Cardiac septum (tissue), 1 donor: ENCODE results near the gene CHRND. TPM values are rescaled to one million over a fixed set of nuclear protein-coding genes. Genes with fewer than 3 reads are reported as not detected.

Experiments
- total RNA-seq: library from RNA; stranded (reverse); fragmentation: NEBNext Ultra II Directional; extraction: Animal tissue kit (Norgen Biotek cat#: 25700); gene quantifications from one replicate; pipeline ENCODE4 v1.2.1, GENCODE V29; 2021
- donor health status: DM: no; HTN: no; CAD: no.

Gene CHRND
- total RNA-seq, 1 donor from 2014 or later = 0.11 TPM

Other genes with a start within 250 kb of the CHRND start
- gene ALPP, start 147.4 kb upstream of the CHRND start, total RNA-seq = not detected
- gene ALPG, start 119.3 kb upstream of the CHRND start, total RNA-seq = not detected
- gene ALPI, start 70.0 kb upstream of the CHRND start, total RNA-seq = not detected
- 0.27 TPM for gene ECEL1, start 38.3 kb upstream of the CHRND start, total RNA-seq
- gene PRSS56, start 5.8 kb upstream of the CHRND start, total RNA-seq = not detected
- gene CHRNG, start 13.5 kb downstream of the CHRND start, total RNA-seq = not detected
- 2.5 TPM for gene TIGD1, start 24.4 kb downstream of the CHRND start, total RNA-seq
- 45.9 TPM for gene EIF4E2, start 24.5 kb downstream of the CHRND start, total RNA-seq
- gene EFHD1, start 107.4 kb downstream of the CHRND start, total RNA-seq = 20.1 TPM
- gene GIGYF2, start 171.2 kb downstream of the CHRND start, total RNA-seq = 62.5 TPM